Neuronal stem cell (in vitro differentiated cells): Measurements from ENCODE around the gene SUPT3H.

Experiments
- DNase-seq: peaks from one replicate; pipeline ENCODE4 v3.0.0-alpha.2; 2013; ENCODE audit warnings: low spot score
- H2AFZ ChIP-seq: one replicate; pipeline ENCODE4 v1.6.1; 2013; ENCODE audit warnings: mild to moderate bottlenecking, low read length, inconsistent platforms
- H2AK5ac ChIP-seq: 2 replicates; pipeline ENCODE4 v1.6.1; 2013; ENCODE audit warnings: low read depth, mild to moderate bottlenecking, inconsistent platforms, low read length, moderate library complexity, mixed read lengths
- H2BK120ac ChIP-seq: 2 replicates; pipeline ENCODE4 v1.6.1; 2013; ENCODE audit warnings: low read depth, mild to moderate bottlenecking, inconsistent platforms, low read length, moderate library complexity, mixed read lengths
- H2BK12ac ChIP-seq: one replicate; pipeline ENCODE4 v1.6.1; 2013; ENCODE audit warnings: low read length, inconsistent platforms
- H2BK15ac ChIP-seq: 2 replicates; pipeline ENCODE4 v1.6.1; 2013; ENCODE audit warnings: mild to moderate bottlenecking, low read length, inconsistent platforms, mixed read lengths
- H2BK5ac ChIP-seq: one replicate; pipeline ENCODE4 v1.6.1; 2013; ENCODE audit warnings: inconsistent platforms, mild to moderate bottlenecking, low read length, moderate library complexity
- H3K14ac ChIP-seq: one replicate; pipeline ENCODE4 v1.6.1; 2013; ENCODE audit warnings: low read length, inconsistent platforms
- H3K18ac ChIP-seq: 2 replicates; pipeline ENCODE4 v1.6.1; 2013; ENCODE audit warnings: low read length, inconsistent platforms
- H3K23ac ChIP-seq: 2 replicates; pipeline ENCODE4 v1.6.1; 2013; ENCODE audit warnings: low read depth, mild to moderate bottlenecking, mixed read lengths, low read length, inconsistent platforms; ENCODE audit not compliant: poor library complexity
- H3K27ac ChIP-seq: replicated peaks from 3 replicates; pipeline ENCODE4 v1.5.1; 2013; ENCODE audit warnings: low read length, inconsistent platforms
- H3K27me3 ChIP-seq, 3 experiments: 2 replicates each; pipeline ENCODE4 v1.6.1; 2013; ENCODE audit warnings: low read length in 3 of 3, mild to moderate bottlenecking in 2 of 3, inconsistent platforms in 1 of 3, low read depth in 1 of 3, mixed read lengths in 1 of 3, moderate library complexity in 1 of 3; ENCODE audit not compliant: control insufficient read depth in 3 of 3, insufficient read depth in 3 of 3
- H3K36me3 ChIP-seq, 2 donors: replicated peaks in 1 of 2; 2 replicates each; pipeline ENCODE4 v1.6.1; 2013; ENCODE audit warnings: low read length in 2 of 2; ENCODE audit not compliant: control insufficient read depth in 2 of 2, insufficient read depth in 2 of 2
- H3K4ac ChIP-seq: 2 replicates; pipeline ENCODE4 v1.6.1; 2013; ENCODE audit warnings: inconsistent platforms, mild to moderate bottlenecking, low read length, moderate library complexity
- H3K4me1 ChIP-seq, 2 donors: 1 replicate in 1 of 2; 2 replicates in 1 of 2; pipeline ENCODE4 v1.6.1; 2013; ENCODE audit warnings: low read length in 2 of 2, low read depth in 1 of 2; ENCODE audit not compliant: control insufficient read depth in 2 of 2, insufficient read depth in 1 of 2
- H3K4me2 ChIP-seq: one replicate; pipeline ENCODE4 v1.6.1; 2013; ENCODE audit warnings: mild to moderate bottlenecking, low read length, inconsistent platforms; ENCODE audit not compliant: insufficient read depth, poor library complexity, severe bottlenecking
- H3K4me3 ChIP-seq, 2 donors: 2 replicates each; pipeline ENCODE4 v1.5.1; 2013; ENCODE audit warnings: low read length in 2 of 2, mild to moderate bottlenecking in 2 of 2, inconsistent platforms in 1 of 2, moderate library complexity in 1 of 2
- H3K79me1 ChIP-seq: one replicate; pipeline ENCODE4 v1.6.1; 2013; ENCODE audit warnings: low read depth, mild to moderate bottlenecking, inconsistent platforms, low read length, moderate library complexity
- H3K9ac ChIP-seq: one replicate; pipeline ENCODE4 v1.6.1; 2013; ENCODE audit warnings: mild to moderate bottlenecking, low read depth, low read length, inconsistent platforms; ENCODE audit not compliant: poor library complexity
- H3K9me3 ChIP-seq, 2 donors: replicated peaks in 1 of 2; 2 replicates each; pipeline versions ENCODE3 to v1.6.1; 2013; ENCODE audit warnings: low read length in 2 of 2, mild to moderate bottlenecking in 2 of 2, inconsistent platforms in 1 of 2, low read depth in 1 of 2, mixed read lengths in 1 of 2, moderate library complexity in 1 of 2; ENCODE audit not compliant: control insufficient read depth in 2 of 2, insufficient read depth in 1 of 2
- H4K8ac ChIP-seq: one replicate; pipeline ENCODE4 v1.6.1; 2013; ENCODE audit warnings: low read depth, mild to moderate bottlenecking, inconsistent platforms, low read length, moderate library complexity
- H4K91ac ChIP-seq: one replicate; pipeline ENCODE4 v1.6.1; 2013; ENCODE audit warnings: low read length, low read depth, mild to moderate bottlenecking, inconsistent platforms; ENCODE audit not compliant: poor library complexity
- WGBS, 2 donors: extraction: QIAGEN DNeasy Blood & Tissue Kit; methylation state at CpG; one replicate each; pipeline ENCODE4 v1.1.7; 2013; ENCODE audit warnings: missing lambda C conversion rate in 2 of 2, mixed read lengths in 1 of 2; ENCODE audit not compliant: insufficient read length in 2 of 2, insufficient replicate concordance in 1 of 2; ENCODE audit errors: extremely low coverage in 2 of 2; 5-methylcytosine and 5-hydroxymethylcytosine counted together

SUPT3H gene

DNA sequence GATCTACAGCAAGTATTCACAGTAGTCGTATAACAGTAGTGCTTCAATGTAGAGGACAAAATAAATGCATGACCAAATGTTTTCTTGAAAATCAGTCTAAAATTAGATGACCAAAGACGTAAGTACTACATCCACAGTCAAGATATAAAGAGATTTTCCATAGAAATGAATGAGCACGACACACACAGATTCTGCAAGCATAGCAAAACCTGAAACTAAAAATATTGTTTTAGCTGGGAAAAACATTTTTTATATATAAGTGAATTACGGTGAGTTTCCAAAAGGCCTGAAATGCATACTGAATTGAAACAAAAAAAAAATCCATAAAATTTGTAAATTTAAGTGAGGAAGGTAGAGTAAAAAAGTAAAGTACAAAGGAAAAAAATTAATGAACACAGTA is 217.4 kb downstream of the SUPT3H start:
- no peak overlapping the region for H3K14ac ChIP-seq
- H2AFZ ChIP-seq: no peak overlapping the region
- H3K36me3 ChIP-seq: no peaks in the 10 kb centered on the region
- no peak overlapping the region for H4K91ac ChIP-seq
- H3K4me1 ChIP-seq: no peaks in the 10 kb centered on the region
- no peak overlapping the region for H2BK5ac ChIP-seq
- no peak overlapping the region for H4K8ac ChIP-seq
- no peak overlapping the region for H3K4ac ChIP-seq
- H3K4me2 ChIP-seq: no peak overlapping the region
- no peak overlapping the region for H3K9ac ChIP-seq
- no peaks in the 10 kb centered on the region for H3K79me1 ChIP-seq
- no peak overlapping the region for H3K4me3 ChIP-seq
- H3K18ac ChIP-seq: no peak overlapping the region
- no peak overlapping the region for H3K23ac ChIP-seq
- H2AK5ac ChIP-seq: no peak overlapping the region
- H2BK15ac ChIP-seq: no peak overlapping the region
- H2BK12ac ChIP-seq: no peak overlapping the region
- no peaks in the 10 kb centered on the region for H3K9me3 ChIP-seq
- no CpG with 5 or more reads among the region's 4 CpGs for WGBS, 2 donors
- DNase-seq: no peak
- H2BK120ac ChIP-seq: no peak overlapping the region
- H3K27me3 ChIP-seq: no peaks in the 10 kb centered on the region
- H3K27ac ChIP-seq: no peak overlapping the region

DNA sequence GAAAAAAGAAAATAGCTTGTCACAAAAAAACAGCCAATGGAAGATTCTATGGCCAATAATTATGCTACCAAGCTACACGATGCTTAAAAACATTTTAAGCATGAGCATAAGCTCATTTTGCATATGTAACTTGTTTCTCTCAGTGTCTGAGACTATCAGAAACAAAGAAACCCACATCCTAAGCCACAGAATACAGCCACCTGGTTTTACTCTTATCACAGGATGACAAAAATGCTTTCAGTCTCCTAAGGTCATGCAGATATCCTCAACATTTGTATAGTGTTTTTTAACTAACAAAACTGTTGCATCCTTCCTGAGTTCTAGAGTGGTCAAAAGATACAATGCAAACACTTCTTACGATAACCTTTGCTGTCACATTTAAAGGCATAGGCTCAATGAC is 221.7 kb downstream of the SUPT3H start:
- H3K23ac ChIP-seq: no peak overlapping the region
- H2BK12ac ChIP-seq: no peak overlapping the region
- no peak overlapping the region for H3K4me2 ChIP-seq
- H3K9me3 ChIP-seq: no peaks in the 10 kb centered on the region
- no peak overlapping the region for H3K14ac ChIP-seq
- no peaks in the 10 kb centered on the region for H3K4me1 ChIP-seq
- H3K4me3 ChIP-seq: no peak overlapping the region
- WGBS, 2 donors: no CpG with 5 or more reads among the region's 2 CpGs
- no peak overlapping the region for H2AK5ac ChIP-seq
- H3K18ac ChIP-seq: no peak overlapping the region
- no peak overlapping the region for H2BK5ac ChIP-seq
- H3K36me3 ChIP-seq: no peaks in the 10 kb centered on the region
- H3K27me3 ChIP-seq: no peaks in the 10 kb centered on the region
- no peak overlapping the region for H4K91ac ChIP-seq
- H2BK120ac ChIP-seq: no peak overlapping the region
- no peak overlapping the region for H3K4ac ChIP-seq
- H3K27ac ChIP-seq: no peak overlapping the region
- no peak for DNase-seq
- H3K79me1 ChIP-seq: no peaks in the 10 kb centered on the region
- no peak overlapping the region for H4K8ac ChIP-seq
- H3K9ac ChIP-seq: no peak overlapping the region
- no peak overlapping the region for H2BK15ac ChIP-seq
- no peak overlapping the region for H2AFZ ChIP-seq

DNA sequence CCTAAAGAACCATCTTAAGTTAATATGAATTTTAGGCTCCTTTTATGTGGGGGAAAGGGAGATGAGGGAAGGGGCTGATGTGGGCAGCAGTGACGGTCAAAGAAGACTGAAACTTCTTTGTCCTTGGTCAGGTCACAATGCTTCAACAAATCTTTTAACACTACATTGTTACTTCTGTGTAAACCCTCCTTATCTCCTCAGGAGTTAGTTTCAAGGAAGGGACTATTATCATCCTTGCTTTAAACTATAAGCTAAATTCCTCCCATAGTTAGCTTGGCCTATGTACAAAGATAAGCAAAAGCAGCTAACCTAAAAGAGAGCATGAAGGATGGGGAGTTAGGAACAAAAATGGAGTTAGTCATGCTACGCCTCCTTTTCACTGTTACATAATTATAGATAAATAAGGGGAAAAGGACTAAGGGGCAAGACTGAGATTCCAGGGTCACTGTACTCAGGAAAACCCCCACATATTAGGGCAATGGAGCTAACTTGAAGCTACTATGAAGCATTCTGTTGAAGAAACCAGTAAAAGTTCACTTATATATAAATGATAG is 222.3 kb downstream of the SUPT3H start:
- H3K27ac ChIP-seq: no peak overlapping the region
- no peak for DNase-seq

DNA sequence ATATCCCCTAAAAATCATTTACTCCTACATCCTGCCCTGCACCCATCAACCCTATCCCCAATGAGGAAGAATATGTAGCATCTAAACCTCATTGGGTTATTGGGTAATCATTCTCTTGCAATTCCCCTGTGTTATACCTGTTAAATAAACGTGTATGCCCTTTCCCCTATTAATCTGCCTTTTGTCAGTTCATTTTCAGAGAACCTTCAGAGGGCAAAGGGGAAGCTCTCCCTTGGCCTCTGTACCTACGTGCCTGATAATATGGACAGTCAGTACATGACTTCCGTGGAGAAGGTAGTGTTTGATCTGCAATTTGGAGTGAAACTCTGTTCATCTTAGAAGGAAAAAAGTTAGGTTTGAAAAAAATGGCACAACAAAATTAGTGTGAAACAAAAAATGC is 223.1 kb downstream of the SUPT3H start:
- H3K9ac ChIP-seq: no peak overlapping the region
- H2BK12ac ChIP-seq: no peak overlapping the region
- no peak overlapping the region for H3K14ac ChIP-seq
- H2AFZ ChIP-seq: no peak overlapping the region
- H3K4me2 ChIP-seq: no peak overlapping the region
- no peak overlapping the region for H4K91ac ChIP-seq
- no peaks in the 10 kb centered on the region for H3K27me3 ChIP-seq
- H2BK120ac ChIP-seq: no peak overlapping the region
- no peak overlapping the region for H3K4me3 ChIP-seq
- WGBS, 2 donors: no CpG with 5 or more reads among the region's 3 CpGs
- H2AK5ac ChIP-seq: no peak overlapping the region
- no peak overlapping the region for H3K4ac ChIP-seq
- H3K4me1 ChIP-seq: no peaks in the 10 kb centered on the region
- H3K79me1 ChIP-seq: no peaks in the 10 kb centered on the region
- no peak overlapping the region for H4K8ac ChIP-seq
- no peaks in the 10 kb centered on the region for H3K36me3 ChIP-seq
- no peak overlapping the region for H2BK5ac ChIP-seq
- H2BK15ac ChIP-seq: no peak overlapping the region
- no peak for DNase-seq
- H3K9me3 ChIP-seq: no peaks in the 10 kb centered on the region
- H3K23ac ChIP-seq: no peak overlapping the region
- H3K27ac ChIP-seq: no peak overlapping the region
- H3K18ac ChIP-seq: no peak overlapping the region

More for the DNA sequence above, 222.3 kb downstream of the SUPT3H start:
- WGBS, 2 donors: no CpG with 5 or more reads among the region's 2 CpGs
- H4K8ac ChIP-seq: no peak overlapping the region
- H3K9me3 ChIP-seq: no peaks in the 10 kb centered on the region
- no peaks in the 10 kb centered on the region for H3K36me3 ChIP-seq
- H4K91ac ChIP-seq: no peak overlapping the region
- H2AFZ ChIP-seq: no peak overlapping the region
- no peak overlapping the region for H3K23ac ChIP-seq
- H2BK5ac ChIP-seq: no peak overlapping the region
- no peak overlapping the region for H2BK120ac ChIP-seq
- H3K4me2 ChIP-seq: no peak overlapping the region
- no peaks in the 10 kb centered on the region for H3K4me1 ChIP-seq
- H2BK15ac ChIP-seq: no peak overlapping the region
- no peak overlapping the region for H3K14ac ChIP-seq
- H3K27me3 ChIP-seq: no peaks in the 10 kb centered on the region
- no peak overlapping the region for H3K4me3 ChIP-seq
- H2AK5ac ChIP-seq: no peak overlapping the region
- no peak overlapping the region for H3K9ac ChIP-seq
- no peak overlapping the region for H3K4ac ChIP-seq
- H3K79me1 ChIP-seq: no peaks in the 10 kb centered on the region
- H3K18ac ChIP-seq: no peak overlapping the region
- no peak overlapping the region for H2BK12ac ChIP-seq
